Muscle of arm (tissue), 12 donors: ENCODE measurements around the gene WDCP. TPM values are rescaled to one million over a fixed set of nuclear protein-coding genes. Genes with fewer than 3 reads are reported as not detected.
A peak's percentile ranks its signal among the peaks of the same experiment; 100 is the strongest.
"Not testable (repeated sequence)": the region's sequence is repeated elsewhere in the genome, so short reads cannot be mapped to it uniquely, and the experiment has no call there.

Experiments used
- DNase-seq: peaks from one replicate; pipeline ENCODE4 v3.0.0-alpha.2; 2013
- polyA plus RNA-seq, 12 donors: library from polyadenylated mRNA; unstranded; fragments of 120-200 nt; gene quantifications; one replicate each; pipeline ENCODE4 v1.2.1, GENCODE V29; 2013; ENCODE audit not compliant: insufficient read length in 12 of 12

Gene WDCP
- polyA plus RNA-seq, 12 donors, result 9.0 to 11.5 (median 11.0) TPM; not detected in 1

GRCh38 chr2:24073816-24074215 is 26.6 kb upstream of the WDCP start:
- DNase-seq, result no peak

GRCh38 chr2:24072259-24072658 is 25.1 kb upstream of the WDCP start:
- DNase-seq, result no peak

GRCh38 chr2:24065341-24065740 is 18.1 kb upstream of the WDCP start:
- no peak for DNase-seq

GRCh38 chr2:24058564-24059271 is 11.5 kb upstream of the WDCP start:
- no peak for DNase-seq

GRCh38 chr2:24055750-24056149 is 8.6 kb upstream of the WDCP start:
- no peak for DNase-seq

GRCh38 chr2:24054366-24055010 is 7.3 kb upstream of the WDCP start:
- DNase-seq, result no peak

GRCh38 chr2:24052951-24053350 is 5.8 kb upstream of the WDCP start:
- no peak for DNase-seq

- no peak for DNase-seq
Measured at GRCh38 chr2:24051833-24052232, 4.6 kb upstream of the WDCP start.

GRCh38 chr2:24050041-24050979 is 3.1 kb upstream of the WDCP start:
- peak; percentile 17 for DNase-seq

GRCh38 chr2:24049485-24050021 is 2.4 kb upstream of the WDCP start, which contains the start of gene FKBP1B:
Gene FKBP1B (plus strand): TSS chr2:24049741. CDS start chr2:24049850, 109 bp downstream.
- DNase-seq, result peak; percentile 20

- no peak for DNase-seq
Measured at GRCh38 chr2:24048769-24049484, 1.7 kb upstream of the WDCP start.

GRCh38 chr2:24047703-24048033 is 477 bp upstream of the WDCP start:
- no peak for DNase-seq

- no peak for DNase-seq
Measured at GRCh38 chr2:24046599-24046929, 627 bp downstream of the WDCP start.

GRCh38 chr2:24045511-24046508 is 1.4 kb downstream of the WDCP start:
- no peak for DNase-seq

- DNase-seq, result not testable (repeated sequence)
Measured at GRCh38 chr2:24043133-24043532, 4.1 kb downstream of the WDCP start.

- no peak for DNase-seq
Measured at GRCh38 chr2:24040511-24040910, 6.7 kb downstream of the WDCP start.

- no peak for DNase-seq
Measured at GRCh38 chr2:24038786-24039499, 8.2 kb downstream of the WDCP start.

- no peak for DNase-seq
Measured at GRCh38 chr2:24026233-24026632, 21.0 kb downstream of the WDCP start.

- no peak for DNase-seq
Measured at GRCh38 chr2:24024996-24025663, 22.1 kb downstream of the WDCP start.
